ENCODE data around the gene PARS2. TPM values are rescaled to one million over a fixed set of nuclear protein-coding genes. Genes with fewer than 3 reads are reported as not detected.

The PARS2 gene
- total and polyA plus RNA-seq, 2 of the 4 experiments (the other 2 are of a cell fraction), result 3.4 to 6.3 TPM

DNA sequence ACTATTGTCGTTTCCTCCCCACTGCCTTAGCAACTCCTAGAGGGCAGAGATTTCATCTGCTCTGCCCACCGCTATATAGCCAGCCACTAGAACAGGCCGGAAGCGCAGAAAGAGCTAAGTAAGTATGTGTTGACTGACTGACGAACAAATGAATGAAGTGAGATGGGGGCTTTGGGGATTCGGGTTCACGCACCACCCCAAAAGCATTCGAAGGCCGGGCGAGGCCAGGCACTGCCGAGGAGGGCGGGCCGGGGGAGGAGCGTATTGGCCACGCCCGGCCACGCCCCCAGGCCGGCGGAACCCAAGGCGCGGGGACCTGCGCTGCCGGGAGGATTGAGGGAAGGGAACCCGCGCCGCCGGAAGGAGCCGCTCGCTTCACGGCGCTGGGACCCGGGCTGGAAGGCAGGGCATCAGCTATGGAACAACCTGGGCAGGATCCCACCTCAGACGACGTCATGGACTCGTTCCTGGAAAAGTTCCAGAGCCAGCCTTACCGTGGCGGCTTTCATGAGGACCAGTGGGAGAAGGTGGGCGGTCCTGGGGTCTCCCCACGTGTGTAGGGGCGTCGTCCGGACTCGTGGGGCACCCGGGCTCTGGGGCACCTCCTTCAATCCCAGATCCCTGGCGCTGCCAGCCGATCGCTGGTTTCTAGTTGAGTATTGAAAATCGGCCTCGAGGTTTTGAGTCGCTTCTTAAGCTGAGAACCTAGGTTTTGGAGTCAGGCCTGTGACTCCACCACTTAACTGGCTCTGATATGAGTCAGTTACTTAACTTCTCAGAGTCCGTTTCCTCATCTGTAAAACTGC, 48.6 kb downstream of the PARS2 start, which contains the start of gene TTC4:
TTC4 (plus strand) TSS at position 369 of the 806 bp plus-strand sequence; CDS start at position 417, 48 bp downstream.
- Histone ChIP-seq H4K8ac (ENCODE audit: low read depth in 2 of 2, low read length in 2 of 2) (peak within 1 kb of the TSS; percentile 97 to 99), H3K4me3 (ENCODE audit: insufficient read depth, low read depth, low read length) (peak within 1 kb of the TSS; percentile 86), H3K9me3 (ENCODE audit: control insufficient read depth, insufficient read depth, low read length) (no peaks in the 10 kb centered on the region), H3K4ac (ENCODE audit: low read depth, low read length) (peak within 1 kb of the TSS; percentile 95), H2AK5ac (ENCODE audit: low read depth, low read length) (peak within 1 kb of the TSS; percentile 81), H3K27me3 (ENCODE audit: control insufficient read depth, insufficient read depth, low read length) (peaks cover 5% of the 10 kb centered on the region; the same call in 1 of the 2 replicates), H4K91ac (ENCODE audit: insufficient read depth, low read depth, low read length) (peak within 1 kb of the TSS; percentile 89), H3K4me2 (ENCODE audit: low read depth, low read length) (peak within 1 kb of the TSS; percentile 94), H3K79me1 (ENCODE audit: low read depth in 1 of 2, low read length in 2 of 2) (peaks cover 9 to 29% of the 10 kb centered on the region in 2 experiments), H2AFZ (replicated peaks; ENCODE audit: low read length, poor library complexity) (peak within 1 kb of the TSS; percentile 94), H3K9ac (ENCODE audit: low read depth, low read length) (peak within 1 kb of the TSS; percentile 85), H3K23ac (ENCODE audit: low read depth, low read length) (peak within 1 kb of the TSS; percentile 88), H3K56ac (ENCODE audit: extremely low read depth, insufficient read depth, low read length) (peak within 1 kb of the TSS; percentile 66), H3K36me3 (ENCODE audit: control insufficient read depth, insufficient read depth, low read length) (peaks cover 3% of the 10 kb centered on the region; the same call in 1 of the 2 replicates), H2BK120ac (ENCODE audit: low read depth, low read length) (peak within 1 kb of the TSS; percentile 72), H3K4me1 (ENCODE audit: control insufficient read depth, insufficient read depth, low read length) (no peaks in the 10 kb centered on the region), H4K20me1 (ENCODE audit: insufficient read depth, low read length) (no peaks in the 10 kb centered on the region), H3K9me1 (ENCODE audit: insufficient read depth, low read length) (0 out of 2 replicates have a peak, but pooled peaks cover 6% of the 10 kb centered on the region), H2BK20ac (ENCODE audit: low read depth, low read length) (peak within 1 kb of the TSS; percentile 21; the same call in 1 of the 2 replicates), H2BK5ac (ENCODE audit: low read depth, low read length, poor library complexity, severe bottlenecking) (peak within 1 kb of the TSS; percentile 71), H3K27ac (ENCODE audit: insufficient read depth, low read length) (peak within 1 kb of the TSS; percentile 74), H3K14ac (replicated peaks; ENCODE audit: low read depth, low read length) (peak within 1 kb of the TSS; percentile 93), H2AK9ac (replicated peaks; ENCODE audit: low read depth, low read length, poor library complexity) (peak within 1 kb of the TSS; percentile 93), H3K18ac (ENCODE audit: low read depth, low read length) (peak within 1 kb of the TSS; percentile 40; the same call in 1 of the 2 replicates), H4K5ac (ENCODE audit: low read depth, low read length) (peak within 1 kb of the TSS; percentile 95), H2BK15ac (ENCODE audit: low read depth, low read length) (peak within 1 kb of the TSS; percentile 65; the same call in 1 of the 3 replicates)
- ChIA-PET POLR2A (ENCODE audit: unreplicated experiment) (no interaction called here), CTCF (no interaction called here)
- peak; percentile 100 for ATAC-seq (ENCODE audit: low read depth)
- TF ChIP-seq BHLHE40 (IDR thresholded peaks at IDR 0.05; ENCODE audit: low read depth, low read length), result no peak
- peak; percentile 92; the same call in 1 of the 2 replicates for TF ChIP-seq MXI1 (IDR thresholded peaks at IDR 0.05; ENCODE audit: borderline replicate concordance, low read depth, low read length)
- TF ChIP-seq CEBPB (IDR thresholded peaks at IDR 0.05; ENCODE audit: low read depth, low read length), result no peak
- no peak for TF ChIP-seq NFE2L2 (IDR thresholded peaks at IDR 0.05; ENCODE audit: low read depth, low read length)
- TF ChIP-seq CHD1 (IDR thresholded peaks at IDR 0.05; ENCODE audit: low read depth, low read length), result 0 out of 2 replicates have a peak, but pooled peaks have one; percentile 41
- TF ChIP-seq MAFK (IDR thresholded peaks at IDR 0.05; ENCODE audit: low read depth, low read length), result no peak
- peak; percentile 68; the same call in 1 of the 2 replicates for TF ChIP-seq MAZ (IDR thresholded peaks at IDR 0.05; ENCODE audit: borderline replicate concordance, low read depth, low read length)
- TF ChIP-seq RFX5 (IDR thresholded peaks at IDR 0.05; ENCODE audit: low read depth, low read length), result no peak
- TF ChIP-seq FOS (IDR thresholded peaks at IDR 0.05; ENCODE audit: low read depth, low read length), result no peak
- TF ChIP-seq POLR2A (IDR thresholded peaks at IDR 0.05; ENCODE audit: low read depth, low read length), result peak; percentile 74; the same call in 1 of the 2 replicates
- TF ChIP-seq, protein P1, sequence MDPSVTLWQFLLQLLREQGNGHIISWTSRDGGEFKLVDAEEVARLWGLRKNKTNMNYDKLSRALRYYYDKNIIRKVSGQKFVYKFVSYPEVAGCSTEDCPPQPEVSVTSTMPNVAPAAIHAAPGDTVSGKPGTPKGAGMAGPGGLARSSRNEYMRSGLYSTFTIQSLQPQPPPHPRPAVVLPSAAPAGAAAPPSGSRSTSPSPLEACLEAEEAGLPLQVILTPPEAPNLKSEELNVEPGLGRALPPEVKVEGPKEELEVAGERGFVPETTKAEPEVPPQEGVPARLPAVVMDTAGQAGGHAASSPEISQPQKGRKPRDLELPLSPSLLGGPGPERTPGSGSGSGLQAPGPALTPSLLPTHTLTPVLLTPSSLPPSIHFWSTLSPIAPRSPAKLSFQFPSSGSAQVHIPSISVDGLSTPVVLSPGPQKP (IDR thresholded peaks at IDR 0.05; ENCODE audit: borderline replicate concordance, low read depth, low read length), result no peak
- TF ChIP-seq, protein P2, sequence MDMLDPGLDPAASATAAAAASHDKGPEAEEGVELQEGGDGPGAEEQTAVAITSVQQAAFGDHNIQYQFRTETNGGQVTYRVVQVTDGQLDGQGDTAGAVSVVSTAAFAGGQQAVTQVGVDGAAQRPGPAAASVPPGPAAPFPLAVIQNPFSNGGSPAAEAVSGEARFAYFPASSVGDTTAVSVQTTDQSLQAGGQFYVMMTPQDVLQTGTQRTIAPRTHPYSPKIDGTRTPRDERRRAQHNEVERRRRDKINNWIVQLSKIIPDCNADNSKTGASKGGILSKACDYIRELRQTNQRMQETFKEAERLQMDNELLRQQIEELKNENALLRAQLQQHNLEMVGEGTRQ (IDR thresholded peaks at IDR 0.05; ENCODE audit: low read depth, low read length), result peak; percentile 20; the same call in 1 of the 2 replicates
- TF ChIP-seq RCOR1 (IDR thresholded peaks at IDR 0.05; ENCODE audit: insufficient replicate concordance, low read length), result no peak
- DNase-seq, result peak; percentile 65
- intact Hi-C loops (cut with micrococcal nuclease), result loop anchor here (1.0 to 2.0 kb wide), 2 partner anchors 49 to 217 kb away; partner anchors contain the start of gene PARS2
- dilution Hi-C loops (cut with HindIII; ENCODE audit: low sequenced_read_pairs, unreplicated experiment), result no loop called here
- BruUV-seq (replicated peaks), result no TSS peak
- in situ Hi-C loops (cut with MboI; ENCODE audit: low sequenced_read_pairs), result no loop called here
- WGBS, 2 experiments (ENCODE audit: extremely low coverage in 2 of 2, insufficient read length in 1 of 2), result 1% methylated on average over 30 of the region's 51 CpGs; no CpG with 5 or more reads in 1 of the 2 experiments
